GM23248 (cell line): ENCODE data around the gene PDIA3.

Experiments used
- EZH2 ChIP-seq: fragments of 200-600 bp; sonication (generic); IDR thresholded peaks from 2 replicates; pipeline ENCODE4 v1.6.1; 2018; ENCODE audit warnings: antibody characterized with exemption, mild to moderate bottlenecking; ENCODE audit not compliant: insufficient read depth, poor library complexity, severe bottlenecking
- EZH2phosphoT487 ChIP-seq: fragments of 200-600 bp; sonication (generic); IDR thresholded peaks from 2 replicates; pipeline ENCODE4 v1.6.1; 2018; ENCODE audit warnings: antibody characterized with exemption, moderate library complexity, mild to moderate bottlenecking, low read depth; ENCODE audit not compliant: insufficient read depth

- TF ChIP-seq EZH2 (no peak), EZH2phosphoT487 (no peak)
Observed at GRCh38 chr15:43749690-43750345, 3.6 kb downstream of the PDIA3 start.
